Measurements from ENCODE around the gene WNT1.

WNT1 gene

DNA sequence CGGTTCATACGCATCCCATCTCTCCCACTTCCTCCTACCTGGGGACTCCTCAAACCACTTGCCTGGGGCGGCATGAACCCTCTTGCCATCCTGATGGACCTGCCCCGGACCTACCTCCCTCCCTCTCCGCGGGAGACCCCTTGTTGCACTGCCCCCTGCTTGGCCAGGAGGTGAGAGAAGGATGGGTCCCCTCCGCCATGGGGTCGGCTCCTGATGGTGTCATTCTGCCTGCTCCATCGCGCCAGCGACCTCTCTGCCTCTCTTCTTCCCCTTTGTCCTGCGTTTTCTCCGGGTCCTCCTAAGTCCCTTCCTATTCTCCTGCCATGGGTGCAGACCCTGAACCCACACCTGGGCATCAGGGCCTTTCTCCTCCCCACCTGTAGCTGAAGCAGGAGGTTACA, 3.6 kb downstream of the WNT1 start:
- no peak for DNase-seq

DNA sequence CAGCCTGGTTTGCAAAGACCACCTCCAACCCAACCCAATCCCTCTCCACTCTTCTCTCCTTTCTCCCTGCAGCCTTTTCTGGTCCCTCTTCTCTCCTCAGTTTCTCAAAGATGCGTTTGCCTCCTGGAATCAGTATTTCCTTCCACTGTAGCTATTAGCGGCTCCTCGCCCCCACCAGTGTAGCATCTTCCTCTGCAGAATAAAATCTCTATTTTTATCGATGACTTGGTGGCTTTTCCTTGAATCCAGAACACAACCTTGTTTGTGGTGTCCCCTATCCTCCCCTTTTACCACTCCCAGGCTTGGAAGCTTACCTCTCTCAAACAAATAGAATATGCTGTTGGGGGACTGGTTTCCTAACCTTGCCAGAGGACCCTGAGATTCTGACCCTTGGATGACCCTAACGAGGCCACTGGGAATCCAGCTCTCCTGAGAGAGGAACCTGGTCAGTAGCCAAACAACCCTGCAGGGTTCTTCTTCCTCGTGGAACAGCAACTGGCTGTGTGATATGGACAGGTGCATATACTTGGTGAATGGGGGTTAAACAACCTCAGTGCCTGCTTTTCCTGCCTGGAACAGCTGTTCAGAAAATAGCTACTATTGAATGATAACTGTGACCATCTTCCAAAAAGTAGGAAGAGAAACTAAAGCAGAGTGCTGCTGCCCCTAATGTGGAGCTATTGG, 4.4 kb downstream of the WNT1 start:
- no peak for DNase-seq

DNA sequence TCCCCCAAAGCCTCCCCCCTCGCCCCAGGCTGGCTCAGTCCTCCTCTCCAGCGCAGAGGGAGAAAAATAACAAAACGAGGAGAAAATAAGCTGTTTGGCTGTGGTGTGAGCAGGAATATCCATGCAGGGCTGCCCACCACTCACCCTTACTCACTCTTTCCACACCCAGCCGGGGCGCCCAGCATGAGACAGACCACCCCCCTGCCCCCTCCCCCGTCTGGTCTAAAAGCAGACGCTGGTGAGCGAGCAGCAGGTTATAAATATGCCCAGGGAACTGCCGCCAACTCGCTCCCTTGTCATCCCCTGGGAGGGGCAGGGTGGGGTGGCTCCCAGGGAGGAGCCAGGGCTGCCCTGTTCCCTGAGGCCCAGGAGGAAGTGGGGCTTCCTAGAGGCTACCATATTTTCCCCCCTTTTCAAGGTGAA, 7.4 kb downstream of the WNT1 start:
- DNase-seq = no peak

DNA sequence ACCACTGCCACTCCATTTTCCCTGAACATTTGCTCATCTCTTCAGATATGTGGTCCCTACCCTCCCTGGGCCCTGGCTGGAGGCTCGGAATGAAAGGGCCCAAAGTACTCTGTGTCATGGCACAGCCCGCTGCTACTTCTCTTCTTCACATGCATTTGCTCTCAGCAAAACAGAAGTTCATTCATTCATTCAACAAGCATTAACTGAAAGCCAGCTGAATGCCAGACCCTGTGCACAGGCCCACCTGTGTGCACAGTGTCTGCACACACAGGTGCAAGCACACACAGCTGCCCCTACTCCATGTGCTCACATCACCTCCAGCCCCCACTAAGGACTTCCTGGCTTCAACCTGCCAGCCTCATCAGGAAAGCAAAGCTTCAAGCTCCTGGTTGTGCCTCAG, 7.8 kb downstream of the WNT1 start:
- DNase-seq = no peak

DNA sequence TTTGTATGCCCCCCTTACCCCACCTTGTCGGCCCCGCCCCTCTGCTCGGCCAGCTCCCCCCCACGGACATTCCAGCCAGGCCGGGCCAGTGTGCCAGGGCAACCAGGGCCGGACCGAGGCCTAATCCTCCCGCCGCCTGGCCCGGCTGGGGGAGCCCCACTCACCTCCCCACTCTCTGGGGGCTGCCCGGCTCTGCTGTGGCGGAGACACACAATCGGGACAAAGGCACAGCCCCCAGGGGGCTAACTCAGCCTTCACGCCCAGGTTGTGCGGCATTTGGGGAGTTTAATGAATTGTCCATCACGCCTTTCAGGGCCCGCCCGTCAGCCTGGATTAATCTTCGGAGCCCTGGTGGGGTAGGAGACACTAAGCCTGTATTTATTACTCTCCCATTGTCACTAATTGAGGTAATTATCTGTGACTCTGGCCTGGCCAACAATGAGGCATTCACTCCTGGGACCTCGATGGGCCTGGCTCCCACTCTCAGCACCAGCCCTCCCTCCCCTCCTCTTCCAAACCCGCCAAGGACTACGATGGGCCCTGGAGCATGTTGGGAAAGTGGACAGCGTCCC, 8.7 kb downstream of the WNT1 start:
- no peak for DNase-seq

DNA sequence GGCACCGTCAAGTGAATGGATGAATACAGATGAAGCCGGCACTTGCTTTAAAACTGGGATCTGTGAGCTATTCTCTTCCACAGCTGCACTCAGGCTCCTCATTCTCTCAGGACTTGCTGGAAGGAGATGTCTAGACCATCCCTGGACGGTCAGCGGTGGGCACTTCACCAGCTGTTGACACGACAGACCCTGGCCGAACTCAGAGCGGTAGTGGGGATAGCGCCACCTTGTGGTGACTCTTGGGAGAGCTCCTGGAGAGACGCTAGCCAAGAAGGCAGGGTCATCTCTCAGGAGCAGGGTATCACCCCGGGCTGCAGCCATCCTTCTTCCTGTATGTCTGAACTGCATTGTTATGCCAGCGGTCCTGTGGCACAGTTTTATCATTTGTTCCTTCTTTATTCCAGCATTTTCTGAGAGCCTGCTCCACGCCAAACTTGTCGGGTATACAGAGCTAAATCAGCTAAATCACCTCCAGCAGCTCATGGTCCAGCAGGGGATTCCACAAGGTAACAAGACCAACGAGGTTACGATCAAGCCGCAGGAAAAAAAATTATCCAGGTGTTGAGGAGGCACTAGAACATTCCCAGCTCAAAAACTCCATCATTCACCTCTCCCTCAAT, 10.0 kb downstream of the WNT1 start:
- DNase-seq = peak; percentile 77

DNA sequence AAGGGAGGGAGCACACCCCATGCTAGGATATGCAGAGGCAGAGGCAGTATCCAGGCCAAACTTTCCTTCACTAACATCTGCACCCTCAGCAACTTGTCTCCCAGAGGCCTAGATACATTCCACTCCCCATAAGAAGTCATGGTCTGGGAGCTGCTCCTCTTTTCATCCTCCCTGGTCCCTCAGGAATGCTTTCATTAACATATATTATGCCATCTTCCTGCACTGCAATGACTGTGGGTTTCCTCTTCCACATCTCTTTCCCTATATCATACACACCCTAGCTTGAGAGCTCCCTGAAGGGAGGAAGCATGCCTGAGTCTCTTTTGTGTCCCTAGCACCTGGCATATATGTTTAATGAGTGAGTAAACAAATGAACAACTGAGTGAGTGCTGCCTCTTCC, 12.4 kb downstream of the WNT1 start:
- no peak for DNase-seq

DNA sequence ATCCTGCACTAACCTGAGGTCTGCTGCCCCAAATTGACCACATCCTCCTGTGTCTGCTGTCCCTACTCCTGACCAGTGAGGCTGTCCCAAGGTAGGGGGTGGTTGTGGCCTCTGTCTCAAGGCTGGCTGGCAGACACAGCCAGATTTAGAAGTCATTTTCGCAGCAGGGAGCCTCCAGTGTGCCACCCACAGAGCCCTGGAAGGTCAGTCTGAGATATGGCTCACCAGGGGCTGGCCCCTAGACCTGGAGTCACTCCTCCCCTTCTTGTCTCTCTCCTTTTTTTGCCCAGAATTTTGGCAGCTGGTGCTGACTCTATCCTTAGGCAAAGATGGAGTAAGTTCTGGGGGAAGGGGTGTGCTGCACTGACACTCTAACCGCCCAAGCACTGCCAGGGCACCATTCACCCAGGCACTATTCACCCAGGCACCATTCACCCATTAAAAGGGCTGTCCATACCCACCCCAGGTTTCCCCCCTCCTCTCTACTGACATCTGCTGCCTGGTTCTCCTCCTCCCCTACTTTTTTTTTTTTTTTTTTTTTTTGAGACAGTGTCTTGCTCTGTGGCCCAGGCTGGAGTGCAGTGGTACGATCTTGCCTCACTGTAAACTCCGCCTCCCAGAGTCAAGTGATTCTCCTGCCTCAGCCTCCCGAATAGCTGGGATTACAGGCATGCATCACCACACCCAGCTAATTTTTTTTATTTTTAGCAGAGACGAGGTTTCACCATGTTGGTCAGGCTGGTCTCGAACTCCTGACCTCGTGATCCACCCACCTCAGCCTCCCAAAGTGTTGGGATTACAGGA, 13.3 kb downstream of the WNT1 start:
- no peak for DNase-seq

DNA sequence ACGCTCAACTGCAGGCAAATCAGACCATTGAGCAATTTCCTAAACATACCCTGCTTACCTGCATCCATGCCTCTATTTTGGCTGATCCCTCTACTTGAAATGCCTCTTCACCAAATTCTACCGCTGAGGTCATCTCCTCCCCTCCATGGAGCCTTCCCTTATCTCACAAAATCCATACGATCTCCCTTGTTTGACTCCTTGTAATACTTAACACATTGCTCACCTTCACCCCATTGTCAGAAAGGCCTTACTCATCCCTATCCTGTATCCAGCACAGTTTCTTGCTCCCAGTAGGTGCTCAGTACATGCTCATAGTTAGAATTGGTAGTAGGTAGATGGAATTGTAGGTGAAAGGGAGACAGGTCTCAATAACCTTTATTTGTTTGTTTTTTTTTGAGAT, 15.7 kb downstream of the WNT1 start:
- DNase-seq = no peak

DNA sequence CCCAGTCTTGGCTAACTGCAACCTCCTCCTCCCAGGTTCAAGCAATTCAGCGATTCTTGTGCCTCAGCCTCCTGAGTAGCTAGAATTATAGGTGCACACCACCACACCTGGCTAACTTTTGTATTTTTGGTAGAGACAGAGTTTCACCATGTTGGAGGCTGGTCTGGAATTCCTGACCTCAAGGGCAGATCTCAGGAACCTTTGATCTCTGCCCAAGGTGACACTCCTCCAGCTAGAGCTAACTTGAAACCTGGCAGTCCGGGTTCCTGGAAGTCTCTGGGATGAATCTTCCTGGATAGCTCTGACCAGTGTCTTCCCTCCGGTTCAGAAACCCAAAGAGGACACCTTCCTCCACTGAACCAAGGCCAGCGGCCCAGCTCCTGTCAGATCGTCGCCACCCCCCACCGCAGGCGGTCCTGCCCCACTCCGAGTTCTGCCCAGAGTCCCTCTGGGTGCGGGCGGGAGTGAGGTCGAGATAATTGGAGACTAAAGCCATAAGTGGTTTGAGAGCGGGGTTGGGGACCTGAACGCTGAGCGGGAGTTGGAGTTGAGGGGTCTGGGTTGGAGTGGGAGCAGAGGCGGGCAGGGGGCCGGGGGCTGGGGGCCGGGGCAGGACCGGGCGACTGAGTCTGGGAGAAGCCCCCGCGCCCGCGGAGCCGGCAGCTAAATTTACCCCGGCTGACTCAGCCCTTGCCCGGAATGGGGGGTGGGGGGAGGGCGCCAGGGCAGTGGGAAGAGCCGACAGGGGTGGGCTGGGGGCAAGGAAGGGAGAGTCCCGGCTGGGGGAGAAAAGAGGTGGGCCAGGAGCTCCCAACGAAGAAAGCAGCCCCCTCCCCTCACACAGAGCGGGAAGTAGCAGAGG, 16.3 kb downstream of the WNT1 start:
- DNase-seq = no peak

DNA sequence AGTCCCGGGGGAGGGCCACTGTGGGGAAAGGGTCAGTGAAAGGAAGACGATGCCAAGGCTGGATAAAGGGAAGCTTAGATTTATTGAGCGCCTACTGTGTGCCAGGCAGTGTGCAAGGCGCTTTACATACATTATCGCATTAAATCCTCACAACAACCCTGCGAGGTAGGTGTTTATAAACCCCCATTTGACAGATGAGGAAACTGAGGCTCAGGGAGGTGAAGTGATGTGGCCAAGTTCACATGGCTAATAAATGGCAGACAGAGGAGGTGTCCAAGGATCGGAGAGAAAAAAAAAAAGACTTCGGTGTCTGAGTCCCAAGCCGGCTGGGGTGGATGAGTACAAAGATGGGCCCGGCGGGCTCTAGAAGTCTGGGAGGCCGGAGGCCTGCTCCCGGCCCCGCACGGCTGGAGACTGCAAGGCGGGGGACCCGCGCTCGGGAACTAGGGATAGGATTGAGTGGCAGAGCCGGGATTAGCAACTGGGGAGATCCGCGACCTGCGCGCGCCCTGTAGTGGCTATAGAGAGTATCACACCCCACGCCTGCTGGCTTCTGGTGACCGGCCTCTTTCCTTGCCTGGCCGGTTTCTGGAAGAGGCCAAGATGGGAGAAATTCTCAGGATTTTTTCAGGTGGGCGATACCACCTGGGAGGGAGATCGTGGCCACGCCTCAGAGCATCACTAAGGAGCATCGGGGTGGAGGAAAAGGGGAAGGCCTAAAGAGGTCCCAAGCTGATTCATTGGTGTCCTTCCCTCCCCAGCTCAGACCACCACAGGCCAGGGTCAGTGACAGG, 17.2 kb downstream of the WNT1 start:
- peak; percentile 81 for DNase-seq

DNA sequence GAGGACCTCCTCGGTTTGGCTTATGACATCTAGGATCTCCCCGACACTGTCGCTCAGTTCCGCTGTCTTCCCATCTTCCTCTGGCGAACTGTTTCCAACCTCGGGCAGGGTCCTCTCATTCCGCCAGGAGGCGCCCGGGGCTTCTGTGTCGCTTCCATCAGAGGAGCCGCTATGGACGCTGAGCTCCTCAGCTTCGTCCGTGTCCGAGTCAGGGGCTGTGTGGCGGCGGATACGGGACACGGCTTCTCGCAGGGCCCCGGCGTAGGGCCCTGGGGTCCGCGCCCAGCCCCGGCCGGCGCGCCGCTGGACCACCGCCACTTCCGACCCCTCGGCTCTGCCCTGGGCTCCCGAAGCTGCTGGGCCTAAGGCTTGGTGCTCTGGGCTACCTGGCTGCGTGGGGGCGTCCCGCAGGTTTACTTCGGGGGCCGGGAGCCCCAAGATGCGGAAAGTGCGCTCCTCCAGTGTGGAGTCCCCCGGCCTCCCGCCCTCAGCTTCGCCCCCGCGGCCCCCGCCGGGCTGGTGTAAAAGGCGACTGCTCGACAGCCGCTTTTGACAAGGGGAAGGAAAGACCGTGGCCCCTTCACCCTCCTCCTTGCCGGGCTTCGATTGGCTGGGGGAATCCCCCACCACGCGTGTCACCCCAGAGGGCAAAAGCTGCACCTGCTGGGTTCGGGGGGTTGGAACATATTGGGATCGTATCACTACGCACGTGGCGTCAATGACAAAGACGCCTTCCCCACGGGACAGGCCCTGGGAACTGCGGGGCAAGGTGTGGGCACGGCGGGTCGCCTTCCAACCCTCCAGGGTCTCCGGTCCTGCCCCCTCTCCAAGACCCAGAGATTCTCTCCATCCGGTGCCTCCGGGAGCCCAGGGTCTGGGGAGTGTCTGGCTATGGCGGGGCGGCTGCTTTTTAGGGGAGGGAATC, 18.9 kb downstream of the WNT1 start:
- peak; percentile 94 for DNase-seq

DNA sequence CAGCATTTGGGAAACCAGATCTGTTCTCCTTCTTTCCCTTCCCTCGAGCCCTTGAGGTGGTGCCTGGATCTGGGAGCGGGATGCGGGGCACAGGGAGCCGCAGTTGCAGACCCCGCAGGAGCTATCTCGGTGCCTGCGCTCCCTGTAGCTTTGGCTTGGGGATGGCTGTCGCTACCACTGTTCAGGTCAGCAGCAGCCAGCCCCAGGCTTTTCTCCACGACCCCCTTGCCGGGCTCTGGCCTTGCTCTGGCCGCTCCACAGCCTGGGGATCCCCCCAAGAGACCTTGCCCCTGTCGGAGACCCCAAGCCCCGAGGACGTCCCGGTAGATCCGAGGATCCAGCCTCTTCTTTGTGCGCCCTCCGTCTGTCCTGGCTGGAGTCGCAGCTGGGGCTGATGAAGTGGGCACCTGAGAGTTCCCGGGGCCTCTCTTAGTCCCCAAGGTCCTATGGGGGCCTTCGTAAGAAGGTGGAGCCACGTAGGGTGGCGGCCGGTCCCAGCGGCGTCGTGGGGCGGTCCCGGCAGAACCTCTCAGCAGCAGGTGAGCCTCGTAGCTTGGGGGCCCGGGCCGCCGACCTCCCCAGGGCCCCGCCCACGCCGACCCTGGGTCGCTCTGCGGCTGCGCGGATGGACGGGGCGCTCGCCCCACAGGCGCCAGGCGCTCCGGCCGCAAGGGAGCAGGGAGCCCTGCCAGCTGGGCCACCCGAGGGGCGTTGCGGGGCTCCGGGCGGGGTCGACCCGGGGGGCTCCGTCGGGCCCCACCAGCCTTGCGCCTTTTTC, 19.8 kb downstream of the WNT1 start:
- DNase-seq = peak; percentile 48

DNA sequence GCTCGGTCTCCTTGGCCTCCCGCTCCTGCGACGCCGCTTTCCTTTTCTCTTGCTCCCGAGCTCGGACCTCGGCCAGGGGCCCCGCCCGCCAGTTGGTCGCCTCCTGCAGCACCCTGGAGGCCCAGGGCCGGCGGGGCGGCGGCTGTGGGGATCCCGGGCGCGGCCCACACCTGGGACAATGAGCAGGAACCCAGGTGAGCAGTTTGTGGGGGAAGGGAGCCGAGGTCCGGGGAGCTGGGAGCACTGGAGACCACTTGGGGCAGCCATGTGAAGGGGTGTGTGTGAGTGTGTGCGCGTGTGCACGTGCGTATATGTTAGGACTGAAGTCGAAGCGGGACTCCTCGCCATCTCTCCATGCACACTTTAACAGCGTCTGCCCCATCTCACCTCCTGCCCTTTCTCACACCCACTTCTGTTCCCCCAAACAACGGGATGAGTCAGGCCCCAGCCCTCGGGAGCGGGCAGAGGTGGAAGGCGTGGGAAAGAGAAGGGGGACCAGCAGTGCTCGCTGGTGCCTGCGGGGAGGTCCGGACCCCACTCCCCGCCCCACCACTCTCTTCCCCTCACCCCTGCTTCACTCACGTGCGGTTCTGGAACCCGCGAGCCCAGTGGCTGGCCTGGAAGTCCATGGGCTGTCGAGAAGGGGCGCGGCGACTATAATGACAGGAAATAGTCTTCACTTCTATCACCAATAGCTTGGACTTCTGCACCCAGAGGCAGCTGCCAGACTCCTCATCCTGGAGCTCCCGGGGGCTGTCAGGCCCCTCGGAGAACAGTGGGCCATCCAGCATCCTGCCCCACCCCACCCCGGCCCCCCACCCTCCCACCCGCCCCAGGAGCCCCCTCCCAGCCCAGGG, 20.6 kb downstream of the WNT1 start:
- peak; percentile 49 for DNase-seq

DNA sequence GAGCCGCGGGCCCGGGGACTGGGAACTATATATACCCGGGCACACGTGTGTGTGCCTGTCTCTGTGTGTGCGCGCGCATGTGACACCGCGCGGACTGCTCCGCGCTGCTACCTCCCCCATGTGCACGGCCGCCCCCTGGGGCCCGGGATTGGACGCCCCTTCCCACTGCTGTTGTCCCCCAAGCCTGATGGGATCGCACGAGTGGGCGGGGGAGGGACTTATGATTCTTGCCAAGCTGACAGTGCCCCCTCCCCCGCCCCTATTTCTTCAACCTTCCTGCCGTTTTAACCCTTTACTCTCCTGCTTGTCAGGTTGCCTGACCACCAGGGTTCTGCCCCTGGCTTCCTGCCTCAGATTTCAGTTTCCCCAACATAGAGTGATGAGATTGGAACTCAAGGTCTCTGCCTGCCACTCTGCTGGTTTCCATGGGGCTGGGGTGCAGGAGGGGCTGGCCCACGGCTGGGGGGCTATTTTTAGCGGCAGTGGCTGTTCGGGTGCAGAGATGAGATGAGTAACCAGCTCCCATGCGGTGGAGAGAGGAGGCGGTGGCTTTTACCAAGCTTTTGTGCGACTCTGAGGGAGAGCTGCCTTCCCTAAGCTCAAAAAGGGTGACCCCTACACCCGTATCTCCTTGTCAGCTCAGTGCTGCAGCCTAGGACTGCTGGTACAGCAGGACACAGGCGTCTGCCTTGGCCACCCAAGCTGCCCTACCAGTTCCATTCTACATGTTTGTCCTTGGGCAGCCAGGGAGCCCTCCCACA, 21.4 kb downstream of the WNT1 start, which contains the start of gene DDN:
Gene DDN (minus strand): TSS at position 5 of the 761 bp plus-strand sequence. CDS start 88 bp downstream, outside the sequence.
- peak; percentile 75 for DNase-seq

DNA sequence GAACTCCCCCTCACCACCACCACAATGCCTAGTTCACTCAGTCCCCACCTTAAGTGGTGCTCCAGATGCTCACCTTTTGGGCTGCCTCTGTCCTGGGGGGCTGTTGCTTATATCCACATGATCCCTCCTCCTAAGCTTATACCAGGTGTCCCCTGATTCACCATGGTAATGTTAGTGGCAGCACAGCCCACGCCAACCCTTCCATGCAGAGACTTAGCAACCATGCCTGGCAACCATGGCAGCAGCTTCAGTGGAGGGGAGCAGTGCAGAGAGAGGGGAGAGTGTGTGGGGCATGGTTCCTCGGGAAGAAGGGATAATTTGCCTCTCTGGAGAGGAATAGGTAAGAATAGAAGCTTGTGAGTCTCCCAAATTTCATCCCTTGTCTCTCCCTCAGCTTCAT, 22.2 kb downstream of the WNT1 start:
- no peak for DNase-seq

DNA sequence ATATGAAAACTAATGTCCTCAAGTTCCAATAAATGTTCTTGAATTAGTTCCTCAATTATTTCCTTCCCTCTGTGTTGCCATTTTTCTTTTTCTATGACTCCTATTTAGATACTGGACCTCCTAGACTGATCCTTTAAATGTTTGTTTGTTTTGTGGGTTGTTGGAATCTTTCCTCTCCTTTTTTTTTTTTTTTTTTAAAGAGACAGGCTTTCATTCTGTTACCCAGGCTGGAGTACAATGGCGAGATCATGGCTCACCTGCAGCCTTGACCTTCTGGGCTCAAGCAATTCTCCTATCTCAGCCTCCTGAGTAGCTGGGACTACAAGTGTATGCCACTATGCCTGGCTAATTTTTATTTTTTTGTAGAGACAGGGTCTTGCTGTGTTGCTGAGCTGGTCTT, 30.8 kb downstream of the WNT1 start:
- DNase-seq = no peak

DNA sequence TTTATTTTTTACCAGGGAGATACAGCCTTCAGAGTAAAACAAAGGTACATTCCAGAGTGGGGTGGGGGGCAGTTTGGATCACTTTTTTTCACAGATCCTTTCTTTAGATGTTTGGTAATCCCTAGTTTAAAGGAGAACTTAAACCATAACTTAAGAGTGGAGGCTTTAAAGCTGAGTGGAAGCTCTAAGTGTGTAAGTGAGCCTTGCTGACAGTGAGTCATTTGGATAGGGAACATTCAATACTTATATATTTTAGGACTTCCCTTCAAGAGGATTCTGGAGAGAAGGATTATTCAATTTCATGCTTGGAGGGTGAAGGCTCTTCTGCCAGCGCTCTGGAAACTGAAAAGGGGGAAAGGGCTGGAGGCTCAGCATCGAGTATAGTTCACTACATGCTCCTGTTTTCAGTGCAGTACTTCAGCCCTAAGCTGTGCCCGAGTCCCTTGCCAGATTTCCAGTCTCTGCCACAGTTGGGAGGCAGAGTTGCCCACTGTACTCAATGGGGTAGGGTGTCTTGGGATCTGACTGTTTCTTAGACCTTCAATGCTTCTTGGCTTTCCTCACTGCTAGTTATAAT, 32.1 kb downstream of the WNT1 start:
- DNase-seq = no peak
